NCI-H1694 treated with DMSO at 0.1 percent for 48 hours (cell line): ENCODE results near the gene PHACTR1.

ENCODE experiments used
- DNase-seq: peaks from one replicate; lab custom pipeline; 2025; lab: John Stamatoyannopoulos, UW

PHACTR1 gene

DNA sequence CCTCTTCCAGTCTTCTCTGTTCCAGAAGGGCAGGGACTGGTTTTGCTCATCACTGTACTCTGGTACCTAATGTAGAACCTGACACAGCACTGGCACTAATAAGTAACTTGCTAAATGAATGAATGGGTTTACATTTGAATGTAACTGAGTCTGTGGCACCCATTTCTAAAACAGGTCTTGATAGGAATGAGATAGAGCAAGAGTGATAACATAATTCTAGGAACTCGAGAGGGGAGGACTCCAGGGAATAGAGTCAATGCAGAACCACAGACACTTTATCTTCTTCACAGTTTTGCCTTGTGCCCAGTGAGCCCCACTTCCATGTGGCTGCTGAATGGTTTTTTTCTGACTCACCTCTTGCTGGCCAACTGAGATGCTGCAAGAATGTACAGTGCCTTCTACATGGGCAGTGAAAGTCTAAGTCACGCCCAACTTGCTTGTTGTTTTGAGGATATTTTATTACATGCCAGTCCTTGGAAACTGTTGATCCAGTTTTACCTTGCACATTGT lies 550.6 kb downstream of the PHACTR1 start:
- no peak for DNase-seq

DNA sequence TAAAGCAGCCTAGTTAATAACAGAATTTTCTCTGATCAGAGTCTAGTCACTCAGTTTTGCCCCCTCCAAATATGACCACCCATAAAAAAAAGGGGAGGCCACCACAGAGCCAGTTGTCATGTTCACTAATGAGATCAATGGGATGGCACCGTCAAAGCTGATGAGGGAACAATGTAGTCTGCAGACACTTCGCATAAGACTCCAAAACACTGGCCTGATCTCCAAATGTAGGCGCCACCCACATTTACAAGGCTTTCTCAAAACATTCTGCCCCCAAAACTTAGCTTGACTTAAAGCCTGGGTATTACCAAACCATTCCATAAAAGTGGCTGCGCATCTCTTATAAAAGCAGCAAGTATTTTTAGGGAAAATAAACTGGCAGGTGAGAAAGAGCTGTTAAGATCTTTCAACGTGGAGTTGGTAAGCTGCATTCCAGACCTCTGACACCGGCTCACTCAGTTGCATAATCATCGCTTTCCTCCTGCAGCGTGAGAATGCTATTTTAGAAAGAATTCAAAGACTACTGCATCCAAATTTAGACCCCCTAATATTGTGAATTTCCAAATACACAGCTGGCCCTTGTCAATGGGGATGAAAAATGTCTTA lies 552.4 kb downstream of the PHACTR1 start:
- DNase-seq: no peak

DNA sequence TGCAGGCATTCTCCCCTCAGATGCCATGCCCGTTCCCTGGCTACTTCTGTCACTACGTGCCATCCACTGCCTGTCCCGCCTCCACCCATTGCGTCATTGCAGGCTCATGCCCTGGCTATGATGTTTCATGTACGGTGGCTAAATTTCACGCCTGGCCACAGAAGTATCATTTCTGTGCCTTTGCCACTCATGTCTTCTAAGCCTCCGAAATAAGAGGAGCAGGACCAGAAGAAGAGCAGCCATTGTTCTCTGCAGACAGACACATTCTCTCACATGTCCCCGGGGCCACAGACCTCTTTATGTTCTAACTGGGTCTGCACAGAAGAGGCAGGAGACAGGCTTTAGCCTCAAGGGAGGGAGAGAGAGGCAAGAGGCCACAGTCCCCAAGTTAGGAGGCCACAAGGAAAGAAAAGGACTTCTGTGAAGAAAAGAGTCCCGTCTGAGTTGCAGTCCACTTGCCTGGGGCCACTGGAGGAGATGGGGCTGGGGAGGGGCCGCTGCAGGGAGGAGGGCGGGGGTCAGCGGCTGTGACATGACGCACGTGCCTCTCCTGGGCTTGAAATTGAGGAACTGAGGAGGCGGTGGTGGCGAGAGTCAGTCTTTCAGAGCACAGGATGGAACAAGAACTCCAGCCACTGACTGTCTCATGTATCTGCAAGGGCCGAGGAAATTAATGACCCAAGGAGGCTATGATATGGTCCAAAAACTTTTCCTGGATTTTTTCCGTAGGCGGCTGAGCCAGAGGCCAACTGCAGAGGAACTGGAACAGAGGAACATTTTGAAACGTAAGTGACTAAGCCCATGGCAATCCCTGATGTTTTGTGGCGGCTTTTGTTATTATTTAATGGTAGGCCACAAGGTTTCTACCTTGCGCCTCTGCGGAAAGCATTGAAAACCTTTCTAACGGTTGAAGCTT lies 555.8 kb downstream of the PHACTR1 start:
- DNase-seq: no peak

DNA sequence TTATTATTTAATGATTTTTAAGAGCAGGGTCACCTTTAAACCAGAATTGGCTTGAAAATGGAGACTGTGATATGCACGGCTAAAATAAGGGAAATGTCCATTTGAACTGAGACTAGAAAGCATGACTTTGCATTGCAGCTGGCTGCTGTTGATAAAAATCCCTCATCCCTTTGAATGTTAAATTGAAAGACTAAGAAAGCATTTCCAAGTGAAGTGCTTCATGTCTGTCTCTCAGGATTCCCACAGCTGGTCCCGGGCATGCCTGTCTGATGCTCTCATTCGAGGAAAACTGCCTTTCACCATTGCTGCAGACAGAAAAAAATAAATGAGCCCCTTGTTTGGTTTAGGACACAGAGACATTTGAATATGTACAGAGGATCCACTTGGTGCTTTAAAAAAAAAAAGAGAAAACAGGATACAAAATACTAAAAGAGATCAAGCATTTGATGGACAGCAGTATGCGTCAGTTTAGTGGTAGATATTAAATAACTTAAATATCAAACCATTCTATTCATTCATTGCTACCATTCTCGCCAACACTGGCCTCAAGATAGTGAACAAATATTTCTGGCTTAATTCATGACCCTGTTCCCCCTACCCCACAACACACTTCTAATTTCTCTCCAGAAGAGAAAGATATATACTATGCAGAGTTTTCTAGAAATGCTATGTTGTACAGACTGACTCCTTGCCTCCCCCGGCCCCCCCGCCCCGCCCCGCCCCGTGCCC lies 556.8 kb downstream of the PHACTR1 start:
- no peak for DNase-seq

DNA sequence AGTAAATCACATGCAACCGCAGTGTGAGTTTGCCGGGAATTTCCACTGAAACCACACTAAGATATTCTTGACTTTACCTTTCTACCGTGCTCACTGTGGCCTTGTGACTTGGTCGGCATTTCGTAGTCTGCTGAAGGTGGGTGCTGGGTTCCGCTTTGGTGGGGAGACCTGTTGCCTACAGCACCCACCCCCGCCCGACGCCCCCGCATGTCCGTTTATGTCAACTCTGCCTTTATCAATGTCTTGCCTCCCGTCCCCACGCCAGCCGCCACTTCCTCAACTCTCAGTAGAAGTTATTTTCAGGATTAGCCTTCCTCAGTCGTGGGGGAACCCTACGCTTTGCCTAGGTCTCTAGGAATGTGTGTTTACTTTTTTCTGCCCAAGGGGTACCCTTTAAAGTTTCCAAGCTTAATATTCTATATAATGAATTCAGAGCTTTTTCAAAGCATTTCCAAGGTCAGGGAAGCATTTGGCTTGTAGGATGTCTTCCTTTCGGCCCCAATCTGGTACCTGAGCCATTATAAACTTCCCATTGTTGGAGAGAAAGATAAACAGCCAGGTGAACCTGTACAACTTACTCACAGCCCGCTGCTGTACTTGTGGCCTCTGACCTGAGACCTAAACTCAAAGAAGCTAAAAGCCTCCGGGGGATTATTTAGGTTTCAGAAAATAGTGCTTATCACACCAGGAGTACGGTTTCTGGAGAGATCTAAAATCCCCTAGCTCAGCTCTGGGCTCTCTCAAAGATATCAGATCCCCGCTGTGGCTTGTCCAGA lies 557.6 kb downstream of the PHACTR1 start:
- DNase-seq: no peak

DNA sequence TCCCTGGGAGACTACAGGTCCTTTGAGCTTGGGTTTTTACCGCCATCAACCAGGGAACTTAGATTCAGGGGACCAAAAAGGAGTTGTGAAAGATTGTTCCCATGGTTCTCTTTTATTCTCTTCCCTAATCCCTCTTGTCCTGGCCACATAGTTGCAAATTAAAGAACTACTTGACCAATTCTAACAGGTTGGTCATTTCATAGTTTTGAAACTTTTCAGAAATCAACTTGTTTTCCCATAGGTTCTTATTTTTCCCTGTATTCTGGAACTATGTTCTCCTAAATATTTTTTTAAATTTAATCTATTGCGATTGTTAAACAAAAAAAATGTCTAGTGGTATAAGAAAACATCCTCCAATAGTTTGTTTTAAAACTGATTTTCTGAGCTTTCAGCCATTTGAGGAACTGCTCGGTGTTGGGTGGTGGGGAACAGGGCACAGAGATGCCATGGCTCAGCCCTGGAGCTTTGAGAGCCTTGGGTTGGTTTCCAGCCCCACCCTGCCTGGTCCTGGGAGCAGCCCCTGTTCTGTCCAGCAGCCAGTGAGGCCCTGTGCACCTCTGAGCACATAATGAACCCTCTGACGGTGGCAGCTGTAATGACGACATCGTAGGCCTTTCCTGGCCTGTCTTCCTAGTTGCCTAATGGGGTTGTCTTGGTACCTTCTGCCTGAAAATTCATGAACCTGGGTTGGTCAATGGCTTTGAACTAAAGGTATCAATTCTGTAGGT lies 558.3 kb downstream of the PHACTR1 start:
- no peak for DNase-seq

DNA sequence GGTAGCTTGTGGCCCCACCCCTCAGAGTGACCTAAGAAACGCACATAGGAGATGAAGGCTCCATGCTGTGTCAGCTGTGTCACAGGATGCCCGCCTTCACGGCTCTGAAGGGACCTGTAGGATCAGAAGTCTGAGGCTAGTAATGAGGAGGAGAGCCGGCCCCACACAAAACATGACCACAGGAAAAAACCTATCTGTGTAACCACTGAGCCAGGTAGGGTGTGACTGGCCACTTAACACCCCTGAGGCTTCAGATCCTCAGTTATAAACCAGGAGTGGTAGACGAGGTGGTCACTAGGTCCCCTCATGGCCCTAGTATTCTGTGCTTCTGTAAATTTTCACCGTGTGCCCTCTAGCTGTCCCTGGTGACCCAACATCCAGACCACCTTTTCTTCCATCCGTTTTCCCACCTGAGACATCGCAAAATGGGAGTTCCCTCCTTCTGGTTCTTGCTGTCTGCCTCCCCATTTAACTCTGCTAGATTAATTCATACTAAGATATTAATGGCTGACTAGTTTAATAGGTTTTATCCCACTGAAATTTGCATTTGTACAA lies 558.9 kb downstream of the PHACTR1 start:
- DNase-seq: no peak

DNA sequence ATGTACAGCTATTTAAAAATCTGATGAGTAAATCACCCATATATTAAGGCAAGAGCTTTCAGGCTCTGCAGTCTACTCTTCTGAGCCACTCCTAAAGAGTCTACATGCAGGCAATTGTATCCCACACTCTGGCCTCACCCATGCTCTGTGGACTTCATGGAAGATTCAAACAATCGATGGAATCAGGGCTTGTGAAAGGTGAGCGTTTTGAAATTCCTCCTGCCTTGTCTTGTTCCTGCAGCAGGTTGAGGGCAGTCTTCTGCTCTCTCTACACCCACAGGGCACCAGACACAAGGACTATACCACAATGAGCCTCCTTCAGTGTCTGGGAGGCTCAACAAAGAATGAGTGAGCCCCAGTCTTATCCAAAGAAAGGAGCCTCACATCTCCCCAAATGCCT lies 560.7 kb downstream of the PHACTR1 start:
- DNase-seq: no peak

DNA sequence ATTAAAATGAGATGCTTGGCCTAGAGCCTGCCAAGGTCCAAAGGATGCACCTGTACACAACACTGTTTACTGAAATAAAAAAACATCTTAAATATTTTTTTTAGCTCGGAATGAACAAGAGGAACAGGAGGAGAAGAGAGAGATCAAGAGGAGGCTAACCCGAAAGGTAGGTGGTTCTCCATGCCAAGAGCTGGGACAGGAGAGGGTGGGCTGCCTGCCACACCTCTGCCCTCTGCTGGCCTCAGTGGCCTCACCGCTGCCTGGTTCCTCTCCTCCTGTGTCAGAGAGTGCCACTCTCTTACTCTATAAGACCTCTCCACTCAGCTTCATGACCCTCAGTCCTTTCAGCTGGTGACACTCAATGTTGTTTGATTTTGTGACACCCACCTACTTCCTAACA lies 561.6 kb downstream of the PHACTR1 start:
- no peak for DNase-seq

DNA sequence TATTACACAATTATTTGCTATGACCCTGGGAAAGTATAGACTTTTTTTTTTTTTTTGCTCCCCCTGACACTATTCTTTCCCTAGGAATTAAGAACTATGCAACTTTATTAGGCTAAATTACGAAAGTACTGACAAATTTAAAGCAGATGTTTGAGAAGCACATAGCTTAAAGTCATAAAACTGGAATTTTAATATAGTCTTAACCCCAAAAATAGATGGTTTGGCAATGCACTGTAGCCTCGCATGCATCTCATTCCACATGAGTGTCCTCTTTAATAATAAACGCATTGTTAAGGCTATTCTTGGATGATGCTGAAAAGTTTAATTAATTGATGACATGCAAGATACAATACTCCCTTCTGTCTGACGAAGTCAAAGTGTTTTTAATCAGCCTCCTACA lies 562.4 kb downstream of the PHACTR1 start:
- no peak for DNase-seq

DNA sequence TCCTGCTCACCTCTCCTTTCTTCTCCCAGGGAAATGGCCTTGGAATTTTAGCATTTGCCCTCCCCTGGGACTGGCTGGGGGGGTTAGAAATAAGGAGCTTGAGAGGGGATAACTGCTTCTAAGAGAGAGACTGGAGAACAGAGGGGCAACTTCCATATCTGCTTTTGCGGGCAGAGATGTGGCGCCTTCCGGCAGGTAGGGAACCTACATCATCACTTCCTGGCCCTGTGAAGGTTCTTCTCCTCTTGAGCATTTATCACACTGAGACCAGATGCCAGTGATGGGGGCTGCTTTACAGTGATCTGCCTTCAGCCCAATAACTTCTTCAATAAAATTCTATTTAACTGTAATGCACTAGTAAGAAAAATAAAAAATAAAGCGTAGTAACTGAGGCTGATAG lies 563.7 kb downstream of the PHACTR1 start:
- no peak for DNase-seq

DNA sequence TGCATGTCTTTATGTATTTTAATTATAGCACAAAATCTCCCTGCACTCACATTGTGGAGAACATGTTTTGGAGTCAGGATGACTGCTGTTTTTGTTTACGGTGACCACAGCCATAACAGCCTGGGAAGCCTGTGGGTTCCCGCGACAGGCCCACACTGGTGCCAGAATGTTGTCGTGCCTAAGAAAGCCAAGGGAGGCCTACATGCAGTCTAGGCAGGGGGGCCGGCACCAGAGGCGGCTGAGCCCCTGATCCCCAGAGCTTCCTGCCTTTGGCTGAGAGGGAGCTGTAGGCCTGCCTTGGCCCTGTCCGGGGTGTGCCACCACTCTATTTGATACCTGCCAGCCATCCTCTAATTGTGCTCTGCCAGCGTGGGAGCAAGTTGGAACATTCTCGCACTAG lies 565.1 kb downstream of the PHACTR1 start:
- no peak for DNase-seq

DNA sequence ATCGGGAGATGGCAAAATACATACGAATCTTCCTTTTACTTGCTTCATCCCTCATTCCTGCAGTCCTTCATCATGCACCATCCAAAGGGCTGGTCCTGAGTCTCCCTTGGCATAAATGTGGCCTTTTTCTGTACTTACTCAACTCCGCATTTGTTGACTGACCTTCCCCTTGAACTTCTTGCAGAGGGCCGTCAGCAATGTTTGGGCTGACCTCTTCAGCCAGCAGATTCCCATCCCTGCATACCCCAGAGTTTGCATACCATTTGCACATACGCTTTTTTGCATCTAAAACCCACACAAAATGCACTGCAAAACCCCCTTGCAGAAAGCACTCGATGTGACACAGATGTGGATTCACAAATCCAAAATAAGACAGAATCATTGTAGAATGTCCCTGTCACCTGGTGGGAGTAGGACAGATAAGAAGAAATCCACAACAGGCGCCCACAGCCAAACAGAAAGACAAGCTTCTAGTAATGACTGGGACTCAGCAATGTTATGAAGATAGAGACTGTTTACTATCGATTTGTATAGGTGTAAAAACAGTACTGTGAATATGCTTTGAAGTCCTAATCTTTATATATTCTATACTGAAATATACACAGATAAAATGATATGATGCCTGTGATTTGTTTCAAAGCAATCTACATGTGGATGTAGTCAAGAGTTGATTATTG lies 566.0 kb downstream of the PHACTR1 start:
- DNase-seq: no peak

DNA sequence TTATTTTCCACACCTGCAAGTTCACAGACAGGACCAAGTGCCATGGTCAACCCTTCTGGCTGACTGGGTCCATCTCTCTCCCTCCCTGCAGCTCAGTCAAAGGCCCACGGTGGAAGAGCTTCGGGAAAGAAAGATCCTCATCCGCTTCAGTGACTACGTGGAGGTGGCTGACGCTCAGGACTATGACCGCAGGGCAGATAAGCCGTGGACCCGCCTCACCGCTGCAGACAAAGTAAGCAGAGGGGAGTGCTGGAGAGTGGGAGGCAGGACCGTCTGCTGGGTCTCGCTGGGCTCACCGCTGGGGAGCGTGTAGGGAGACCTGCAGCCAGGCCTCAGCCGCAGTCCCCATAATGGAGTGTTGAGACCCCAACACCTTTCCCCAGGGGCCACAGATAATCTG lies 566.8 kb downstream of the PHACTR1 start:
- no peak for DNase-seq

DNA sequence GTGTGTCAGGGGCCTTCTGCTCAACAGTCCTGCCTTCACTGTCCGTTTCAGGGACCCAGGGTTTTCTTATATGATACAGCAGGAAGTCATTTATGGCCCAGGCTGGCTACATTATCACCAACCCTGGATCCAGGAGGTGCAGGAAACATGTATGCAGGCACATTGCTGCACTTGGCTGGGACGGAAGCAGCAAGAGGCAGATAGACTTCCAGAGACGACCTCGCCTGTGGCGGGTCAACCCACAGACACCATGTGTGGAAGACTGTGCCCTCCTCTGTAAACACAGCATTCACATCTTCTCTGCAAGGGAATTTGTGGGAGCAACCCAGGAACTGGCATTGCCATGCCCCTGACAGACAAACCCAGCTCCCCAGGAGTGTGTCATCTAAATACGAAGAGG lies 568.1 kb downstream of the PHACTR1 start:
- no peak for DNase-seq

DNA sequence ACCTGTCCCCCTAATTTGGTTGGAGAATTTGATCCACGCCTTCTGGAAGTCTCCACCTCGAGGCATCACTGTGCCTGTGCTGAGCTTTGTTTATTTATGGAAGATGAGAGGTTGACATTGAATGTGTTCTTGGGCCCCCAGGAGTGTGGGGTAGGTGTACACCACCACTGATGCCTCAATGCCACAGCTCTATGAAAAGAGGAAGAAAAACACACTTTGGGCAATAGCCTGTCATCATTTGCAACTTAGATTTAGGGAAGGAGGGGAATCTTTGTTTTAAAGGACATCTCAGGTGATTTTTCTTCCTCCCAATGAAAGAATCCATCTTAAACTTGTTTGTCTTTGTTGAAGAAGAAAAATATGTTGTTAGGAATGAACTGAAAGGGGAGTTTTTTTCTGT lies 569.1 kb downstream of the PHACTR1 start:
- DNase-seq: no peak

DNA sequence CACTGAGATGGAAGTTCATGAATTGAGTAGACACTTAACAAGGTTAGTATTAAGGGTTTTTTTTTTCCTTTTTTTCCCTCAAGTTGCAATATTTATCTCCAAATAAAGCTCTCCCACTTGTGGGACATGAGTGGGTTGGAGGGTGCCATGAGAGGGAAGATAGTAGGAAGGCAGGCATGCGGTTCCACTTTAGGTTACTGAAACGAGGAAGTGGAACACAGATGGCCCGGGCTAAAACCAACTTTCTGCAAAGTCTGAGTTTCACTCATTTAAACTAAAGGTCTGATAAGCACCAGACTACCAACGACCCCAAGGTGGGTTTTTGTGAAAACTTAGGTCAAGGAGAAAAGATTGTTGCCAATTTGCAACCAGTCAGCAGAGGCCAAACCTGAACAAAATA lies 569.6 kb downstream of the PHACTR1 start:
- DNase-seq: no peak

DNA sequence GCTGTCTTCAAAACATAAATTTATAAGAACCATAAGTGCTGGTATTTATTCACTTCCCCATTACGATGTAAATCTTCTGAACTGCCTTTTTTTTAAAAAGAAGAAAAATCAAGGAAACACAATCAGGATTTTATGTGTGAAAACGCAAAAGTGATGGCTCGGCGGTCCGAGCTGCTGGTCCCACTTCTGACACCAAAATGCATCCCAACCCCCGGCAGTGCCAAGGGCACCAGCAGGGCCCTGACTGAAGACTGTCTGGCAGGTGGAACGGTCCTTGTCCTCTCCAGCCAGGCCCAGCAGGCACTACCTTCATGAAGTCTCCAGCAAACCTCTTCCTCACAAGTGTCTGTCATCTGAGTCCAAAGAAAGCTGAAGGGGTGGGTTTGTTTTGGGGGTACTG lies 570.5 kb downstream of the PHACTR1 start:
- DNase-seq: no peak

DNA sequence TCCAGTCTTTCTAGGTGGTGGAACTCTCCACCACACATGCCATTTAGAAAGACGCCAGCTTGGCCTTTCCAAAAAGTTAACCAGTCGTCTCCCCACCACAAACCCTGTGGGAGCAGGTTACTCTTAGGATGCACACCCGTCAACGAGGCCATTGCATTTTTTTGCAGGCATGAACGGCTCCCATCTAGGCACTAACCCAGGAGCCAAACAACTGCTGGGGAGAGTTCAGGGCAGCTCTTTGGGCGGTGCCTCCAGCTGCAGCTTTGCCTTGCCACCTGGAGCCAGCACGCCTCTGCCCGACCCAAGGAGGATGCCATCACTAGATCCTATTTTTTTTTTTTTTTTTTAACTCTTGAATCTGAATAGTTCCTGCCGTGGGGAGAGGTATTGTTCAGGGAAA lies 571.9 kb downstream of the PHACTR1 start:
- no peak for DNase-seq

DNA sequence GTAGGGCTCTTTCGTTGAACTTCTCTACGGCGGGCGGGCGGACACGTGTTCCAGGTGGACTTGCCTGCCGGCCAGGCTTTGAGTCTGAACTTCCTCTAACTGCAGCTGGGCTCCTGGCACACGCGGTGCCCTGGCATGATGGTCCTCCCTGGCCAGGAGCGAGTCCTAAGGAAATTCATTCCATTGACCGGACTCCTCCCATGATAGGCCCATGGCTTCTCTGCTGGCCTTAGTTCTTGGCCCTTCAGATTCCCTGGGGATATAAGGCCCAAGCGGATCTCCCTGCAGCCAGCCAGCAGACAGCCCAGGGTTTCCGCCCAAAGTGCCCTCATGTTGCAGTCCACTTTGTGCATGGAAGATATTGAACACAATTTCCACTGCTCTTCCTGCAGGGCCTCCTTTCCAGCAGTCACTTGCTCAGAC lies 572.4 kb downstream of the PHACTR1 start:
- no peak for DNase-seq
